IMR-90 (cell line): ENCODE measurements around the gene KCNAB1. TPM values are rescaled to one million over a fixed set of nuclear protein-coding genes. Genes with fewer than 3 reads are reported as not detected.

ENCODE experiments used
- ATAC-seq: fragments of 200-7000 bp; cut with Tn5 transposase; 2 replicates; pipeline ENCODE4 v1.9.1; 2020; ENCODE audit warnings: low read depth, mild to moderate bottlenecking, moderate library complexity
- BruUV-seq: library from RNA; stranded (reverse); fragments of 400-500 nt; replicated peaks from 2 replicates; lab custom pipeline; 2021; lab: Mats Ljungman, UMichigan
- CTCF ChIA-PET: fragments of 300-600 bp; formaldehyde crosslinking; extraction: SDS; loops from one replicate; lab custom pipeline; 2021; ENCODE audit warnings: antibody characterized with exemption; lab: Yijun Ruan, JAX
- POLR2A ChIA-PET: fragments of 300-600 bp; sonication (Branson Sonifier 250); formaldehyde crosslinking; loops from one replicate; lab custom pipeline; 2022; ENCODE audit warnings: antibody characterized with exemption; ENCODE audit not compliant: unreplicated experiment; lab: Charles Lee
- DNase-seq: peaks from one replicate; pipeline ENCODE4 v3.0.0; 2013
- H2AFZ ChIP-seq: replicated peaks from 2 replicates; pipeline ENCODE3; 2013; ENCODE audit warnings: low read length, mild to moderate bottlenecking; ENCODE audit not compliant: poor library complexity
- H2AK5ac ChIP-seq: 2 replicates; pipeline ENCODE4 v1.6.1; 2013; ENCODE audit warnings: low read depth, low read length, inconsistent platforms
- H2AK9ac ChIP-seq: replicated peaks from 2 replicates; pipeline ENCODE3; 2013; ENCODE audit warnings: mild to moderate bottlenecking, low read depth, low read length, moderate library complexity; ENCODE audit not compliant: poor library complexity
- H2BK120ac ChIP-seq: 2 replicates; pipeline ENCODE4 v1.6.1; 2013; ENCODE audit warnings: low read depth, low read length, inconsistent platforms
- H2BK15ac ChIP-seq: 3 replicates; pipeline ENCODE4 v1.6.1; 2013; ENCODE audit warnings: low read depth, low read length, inconsistent platforms
- H2BK20ac ChIP-seq: 2 replicates; pipeline ENCODE4 v1.6.1; 2013; ENCODE audit warnings: low read depth, mild to moderate bottlenecking, inconsistent platforms, low read length, moderate library complexity
- H2BK5ac ChIP-seq: 2 replicates; pipeline ENCODE4 v1.6.1; 2013; ENCODE audit warnings: mild to moderate bottlenecking, low read depth, low read length, inconsistent platforms; ENCODE audit not compliant: poor library complexity, severe bottlenecking
- H3K14ac ChIP-seq: replicated peaks from 2 replicates; pipeline ENCODE4 v1.6.1; 2013; ENCODE audit warnings: low read depth, low read length, inconsistent platforms
- H3K18ac ChIP-seq: 2 replicates; pipeline ENCODE4 v1.6.1; 2013; ENCODE audit warnings: low read depth, low read length, control low read depth
- H3K23ac ChIP-seq: 2 replicates; pipeline ENCODE4 v1.6.1; 2013; ENCODE audit warnings: low read depth, low read length, inconsistent platforms
- H3K27ac ChIP-seq: 2 replicates; pipeline ENCODE4 v1.5.1; 2013; ENCODE audit warnings: mild to moderate bottlenecking, control low read depth, low read length; ENCODE audit not compliant: insufficient read depth
- H3K27me3 ChIP-seq: 2 replicates; pipeline ENCODE4 v1.6.1; 2013; ENCODE audit warnings: low read length; ENCODE audit not compliant: control insufficient read depth, insufficient read depth
- H3K36me3 ChIP-seq: 2 replicates; pipeline ENCODE4 v1.6.1; 2013; ENCODE audit warnings: low read length, mixed read lengths; ENCODE audit not compliant: control insufficient read depth, insufficient read depth
- H3K4ac ChIP-seq: 2 replicates; pipeline ENCODE4 v1.6.1; 2013; ENCODE audit warnings: low read depth, low read length, inconsistent platforms
- H3K4me1 ChIP-seq: 2 replicates; pipeline ENCODE4 v1.6.1; 2013; ENCODE audit warnings: low read length, mixed read lengths; ENCODE audit not compliant: control insufficient read depth, insufficient read depth
- H3K4me2 ChIP-seq: 2 replicates; pipeline ENCODE4 v1.6.1; 2013; ENCODE audit warnings: low read depth, mild to moderate bottlenecking, control low read depth, low read length, moderate library complexity
- H3K4me3 ChIP-seq: 2 replicates; pipeline ENCODE4 v1.5.1; 2013; ENCODE audit warnings: low read depth, mild to moderate bottlenecking, control low read depth, low read length, moderate library complexity; ENCODE audit not compliant: insufficient read depth
- H3K56ac ChIP-seq: 2 replicates; pipeline ENCODE4 v1.6.1; 2013; ENCODE audit warnings: low read length, inconsistent platforms; ENCODE audit not compliant: insufficient read depth; ENCODE audit errors: extremely low read depth
- H3K79me1 ChIP-seq, 2 experiments: 2 replicates each; pipeline ENCODE4 v1.6.1; 2013; ENCODE audit warnings: low read length in 2 of 2, inconsistent platforms in 1 of 2, low read depth in 1 of 2
- H3K9ac ChIP-seq: 2 replicates; pipeline ENCODE4 v1.6.1; 2013; ENCODE audit warnings: low read depth, low read length, control low read depth
- H3K9me1 ChIP-seq: 2 replicates; pipeline ENCODE4 v1.6.1; 2013; ENCODE audit warnings: low read length, inconsistent platforms; ENCODE audit not compliant: insufficient read depth
- H3K9me3 ChIP-seq: 2 replicates; pipeline ENCODE4 v1.6.1; 2013; ENCODE audit warnings: low read length; ENCODE audit not compliant: control insufficient read depth, insufficient read depth
- H4K20me1 ChIP-seq: 2 replicates; pipeline ENCODE4 v1.6.1; 2013; ENCODE audit warnings: low read length, inconsistent platforms; ENCODE audit not compliant: insufficient read depth
- H4K5ac ChIP-seq: 2 replicates; pipeline ENCODE4 v1.6.1; 2013; ENCODE audit warnings: mild to moderate bottlenecking, low read depth, low read length, control low read depth
- H4K8ac ChIP-seq, 2 experiments: 2 replicates each; pipeline ENCODE4 v1.6.1; 2013; ENCODE audit warnings: low read depth in 2 of 2, low read length in 2 of 2, control low read depth in 1 of 2, inconsistent platforms in 1 of 2
- H4K91ac ChIP-seq: 2 replicates; pipeline ENCODE4 v1.6.1; 2013; ENCODE audit warnings: low read depth, low read length, inconsistent platforms; ENCODE audit not compliant: insufficient read depth
- BHLHE40 ChIP-seq: fragments of 150-350 bp; IDR thresholded peaks from 2 replicates; pipeline ENCODE4 v1.6.1; 2016; ENCODE audit warnings: mild to moderate bottlenecking, low read depth, low read length
- CEBPB ChIP-seq: IDR thresholded peaks from 2 replicates; pipeline ENCODE4 v1.6.1; 2012; ENCODE audit warnings: low read depth, low read length, improper control_type of control experiment
- CHD1 ChIP-seq: IDR thresholded peaks from 2 replicates; pipeline ENCODE4 v1.6.1; 2012; ENCODE audit warnings: low read depth, low read length, improper control_type of control experiment
- ELK1 ChIP-seq: fragments of 150-350 bp; IDR thresholded peaks from 2 replicates; pipeline ENCODE4 v1.6.1; 2016; ENCODE audit warnings: low read depth, mild to moderate bottlenecking, low read length, moderate library complexity, borderline replicate concordance
- FOS ChIP-seq: fragments of 150-350 bp; IDR thresholded peaks from 2 replicates; pipeline ENCODE4 v1.6.1; 2016; ENCODE audit warnings: low read depth, low read length
- MAFK ChIP-seq: IDR thresholded peaks from 2 replicates; pipeline ENCODE4 v1.6.1; 2012; ENCODE audit warnings: low read depth, low read length, improper control_type of control experiment
- MAZ ChIP-seq: IDR thresholded peaks from 2 replicates; pipeline ENCODE4 v1.6.1; 2012; ENCODE audit warnings: low read depth, mild to moderate bottlenecking, low read length, improper control_type of control experiment, moderate library complexity, borderline replicate concordance
- MXI1 ChIP-seq: IDR thresholded peaks from 2 replicates; pipeline ENCODE4 v1.6.1; 2012; ENCODE audit warnings: low read depth, mild to moderate bottlenecking, low read length, moderate library complexity, borderline replicate concordance
- NFE2L2 ChIP-seq: fragments of 150-350 bp; IDR thresholded peaks from 2 replicates; pipeline ENCODE4 v1.6.1; 2016; ENCODE audit warnings: low read depth, mild to moderate bottlenecking, low read length
- POLR2A ChIP-seq: IDR thresholded peaks from 2 replicates; pipeline ENCODE4 v1.6.1; 2012; ENCODE audit warnings: mild to moderate bottlenecking, low read depth, low read length
- RAD21 ChIP-seq: IDR thresholded peaks from 2 replicates; pipeline ENCODE4 v1.6.1; 2012; ENCODE audit warnings: low read length, improper control_type of control experiment
- RCOR1 ChIP-seq: IDR thresholded peaks from 2 replicates; pipeline ENCODE4 v1.6.1; 2012; ENCODE audit warnings: mild to moderate bottlenecking, low read length, improper control_type of control experiment; ENCODE audit not compliant: insufficient replicate concordance
- RFX5 ChIP-seq: IDR thresholded peaks from 2 replicates; pipeline ENCODE4 v1.8.0; 2012; ENCODE audit warnings: low read depth, mild to moderate bottlenecking, low read length, moderate library complexity
- SMC3 ChIP-seq: fragments of 150-350 bp; IDR thresholded peaks from 2 replicates; pipeline ENCODE4 v1.6.1; 2016; ENCODE audit warnings: low read depth, mild to moderate bottlenecking, antibody characterized with exemption, low read length, moderate library complexity
- WGBS, 2 experiments: methylation state at CpG; one replicate each; pipeline versions ENCODE4 v1.1.5 to v1.1.7; 2013; ENCODE audit warnings: missing lambda C conversion rate in 2 of 2; ENCODE audit not compliant: insufficient read length in 1 of 2; ENCODE audit errors: extremely low coverage in 2 of 2; 5-methylcytosine and 5-hydroxymethylcytosine counted together
- dilution Hi-C: fragments of 300-500 bp; cut with HindIII; formaldehyde crosslinking; loops from one replicate; pipeline ENCODE4 v1.14.3; 2018; ENCODE audit warnings: low sequenced_read_pairs; ENCODE audit not compliant: unreplicated experiment
- in situ Hi-C: fragments of 300-500 bp; cut with MboI; formaldehyde crosslinking; loops from 3 replicates; pipeline ENCODE4 v1.14.3; 2019; ENCODE audit warnings: low sequenced_read_pairs, inconsistent platforms, mixed read lengths
- intact Hi-C: fragments of 100-400 bp; cut with micrococcal nuclease; formaldehyde crosslinking; loops from 2 replicates; pipeline ENCODE4 v1.10.0; 2022
- polyA plus RNA-seq, 3 experiments: library from polyadenylated mRNA; depleted of rRNA; stranded (reverse); fragments of >200 nt; gene quantifications; 2 replicates each; pipeline ENCODE4 v1.2.3, GENCODE V29; 2012; ENCODE audit warnings: low replicate concordance in 1 of 3
- total RNA-seq: library from RNA; depleted of rRNA; stranded (reverse); fragments of >200 nt; gene quantifications from 2 replicates; pipeline ENCODE4 v1.2.3, GENCODE V29; 2012
- TF ChIP-seq, protein P1 (sequence below): fragments of 150-350 bp; IDR thresholded peaks from 2 replicates; pipeline ENCODE4 v1.6.1; 2017; ENCODE audit warnings: mild to moderate bottlenecking, antibody characterized with exemption, low read length, low read depth
- TF ChIP-seq, protein P2 (sequence below): conservative IDR thresholded peaks from 2 replicates; pipeline ENCODE4 v1.5.1; 2012; ENCODE audit warnings: mild to moderate bottlenecking, low read depth, low read length, improper control_type of control experiment

The KCNAB1 gene
- total and polyA plus RNA-seq, 2 of the 4 experiments (the other 2 are of a cell fraction) = under 0.01 to 0.07 TPM

- H2BK15ac ChIP-seq = no peak overlapping the region
- CTCF ChIA-PET = no interaction called here
- H3K56ac ChIP-seq = no peak overlapping the region
- no peak overlapping the region for H2AK5ac ChIP-seq
- H3K23ac ChIP-seq = no peak overlapping the region
- H4K8ac ChIP-seq = no peak overlapping the region
- WGBS, 2 experiments = 100% methylated on average over 1 of the region's 3 CpGs; no CpG with 5 or more reads in 1 of the 2 experiments
- no peak overlapping the region for H2BK5ac ChIP-seq
- no peak for ATAC-seq
- no peaks in the 10 kb centered on the region for H3K27me3 ChIP-seq
- no peak overlapping the region for H3K4ac ChIP-seq
- no peak overlapping the region for H4K91ac ChIP-seq
- no peak overlapping the region for H3K27ac ChIP-seq
- intact Hi-C loops = no loop called here
- H2BK20ac ChIP-seq = no peak overlapping the region
- BruUV-seq = no TSS peak
- H2AFZ ChIP-seq = no peak overlapping the region
- no peak overlapping the region for H4K5ac ChIP-seq
- no peak overlapping the region for H3K18ac ChIP-seq
- H3K4me2 ChIP-seq = no peak overlapping the region
- H3K9me1 ChIP-seq = 0 out of 2 replicates have a peak, but pooled peaks cover 3% of the 10 kb centered on the region
- no peak overlapping the region for H2AK9ac ChIP-seq
- H3K9me3 ChIP-seq = no peaks in the 10 kb centered on the region
- H3K79me1 ChIP-seq = no peaks in the 10 kb centered on the region
- H3K14ac ChIP-seq = no peak overlapping the region
- no peak for DNase-seq
- POLR2A ChIA-PET = no interaction called here
- TF ChIP-seq CEBPB (no peak), RCOR1 (no peak), NFE2L2 (no peak), RAD21 (no peak), ELK1 (no peak), FOS (no peak), MAFK (no peak), CHD1 (no peak), RFX5 (no peak), BHLHE40 (no peak), MXI1 (no peak), POLR2A (no peak), MAZ (no peak), SMC3 (no peak)
- TF ChIP-seq, protein P1, sequence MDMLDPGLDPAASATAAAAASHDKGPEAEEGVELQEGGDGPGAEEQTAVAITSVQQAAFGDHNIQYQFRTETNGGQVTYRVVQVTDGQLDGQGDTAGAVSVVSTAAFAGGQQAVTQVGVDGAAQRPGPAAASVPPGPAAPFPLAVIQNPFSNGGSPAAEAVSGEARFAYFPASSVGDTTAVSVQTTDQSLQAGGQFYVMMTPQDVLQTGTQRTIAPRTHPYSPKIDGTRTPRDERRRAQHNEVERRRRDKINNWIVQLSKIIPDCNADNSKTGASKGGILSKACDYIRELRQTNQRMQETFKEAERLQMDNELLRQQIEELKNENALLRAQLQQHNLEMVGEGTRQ = no peak
- TF ChIP-seq, protein P2, sequence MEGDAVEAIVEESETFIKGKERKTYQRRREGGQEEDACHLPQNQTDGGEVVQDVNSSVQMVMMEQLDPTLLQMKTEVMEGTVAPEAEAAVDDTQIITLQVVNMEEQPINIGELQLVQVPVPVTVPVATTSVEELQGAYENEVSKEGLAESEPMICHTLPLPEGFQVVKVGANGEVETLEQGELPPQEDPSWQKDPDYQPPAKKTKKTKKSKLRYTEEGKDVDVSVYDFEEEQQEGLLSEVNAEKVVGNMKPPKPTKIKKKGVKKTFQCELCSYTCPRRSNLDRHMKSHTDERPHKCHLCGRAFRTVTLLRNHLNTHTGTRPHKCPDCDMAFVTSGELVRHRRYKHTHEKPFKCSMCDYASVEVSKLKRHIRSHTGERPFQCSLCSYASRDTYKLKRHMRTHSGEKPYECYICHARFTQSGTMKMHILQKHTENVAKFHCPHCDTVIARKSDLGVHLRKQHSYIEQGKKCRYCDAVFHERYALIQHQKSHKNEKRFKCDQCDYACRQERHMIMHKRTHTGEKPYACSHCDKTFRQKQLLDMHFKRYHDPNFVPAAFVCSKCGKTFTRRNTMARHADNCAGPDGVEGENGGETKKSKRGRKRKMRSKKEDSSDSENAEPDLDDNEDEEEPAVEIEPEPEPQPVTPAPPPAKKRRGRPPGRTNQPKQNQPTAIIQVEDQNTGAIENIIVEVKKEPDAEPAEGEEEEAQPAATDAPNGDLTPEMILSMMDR = no peak
- in situ Hi-C loops = no loop called here
- no peaks in the 10 kb centered on the region for H3K36me3 ChIP-seq
- dilution Hi-C loops = no loop called here
- no peak overlapping the region for H3K4me3 ChIP-seq
- no peak overlapping the region for H3K9ac ChIP-seq
- no peak overlapping the region for H2BK120ac ChIP-seq
- H4K20me1 ChIP-seq = no peaks in the 10 kb centered on the region
- 0 out of 2 replicates have a peak, but pooled peaks cover 2% of the 10 kb centered on the region for H3K4me1 ChIP-seq
Observed at GRCh38 chr3:156491192-156491591, 370.8 kb downstream of the KCNAB1 start.
